Neural cell (in vitro differentiated cells): ENCODE measurements around the gene CRTC1. TPM values are rescaled to one million over a fixed set of nuclear protein-coding genes. Genes with fewer than 3 reads are reported as not detected.
A peak's percentile ranks its signal among the peaks of the same experiment; 100 is the strongest.

Experiments
- H2AFZ ChIP-seq: fragments of 200-600, 300-800 bp; sonication (generic), shearing (Covaris generic); 2 replicates; pipeline ENCODE4 v1.6.0; 2014; ENCODE audit warnings: low read depth, mild to moderate bottlenecking, antibody characterized with exemption, low read length, moderate library complexity
- H3F3A ChIP-seq: fragments of 200-600 bp; shearing (Covaris generic); 2 replicates; pipeline ENCODE4 v1.6.1; 2016; ENCODE audit warnings: mild to moderate bottlenecking, moderate library complexity, mixed read lengths, antibody characterized with exemption, low read length; ENCODE audit not compliant: insufficient read depth, poor library complexity, severe bottlenecking
- H3K27ac ChIP-seq: fragments of 200-600, 300-800 bp; sonication (generic), shearing (Covaris generic); 2 replicates; pipeline ENCODE4 v1.5.1; 2014; ENCODE audit warnings: mild to moderate bottlenecking, low read length, moderate library complexity
- H3K27me3 ChIP-seq: fragments of 300-800, 200-600 bp; sonication (generic), shearing (Covaris generic); 2 replicates; pipeline ENCODE4 v1.6.0; 2014; ENCODE audit warnings: mild to moderate bottlenecking, low read depth, low read length, moderate library complexity; ENCODE audit not compliant: insufficient read depth
- H3K36me3 ChIP-seq: fragments of 300-800, 200-600 bp; sonication (generic), shearing (Covaris generic); 2 replicates; pipeline ENCODE4 v1.5.1; 2014; ENCODE audit warnings: mild to moderate bottlenecking, antibody characterized with exemption, low read length, moderate library complexity; ENCODE audit not compliant: insufficient read depth
- H3K4me2 ChIP-seq: fragments of 300-800, 200-600 bp; sonication (generic), shearing (Covaris generic); 2 replicates; pipeline ENCODE4 v1.6.0; 2014; ENCODE audit warnings: mild to moderate bottlenecking, low read length
- H3K4me3 ChIP-seq: fragments of 300-800, 200-600 bp; sonication (generic), shearing (Covaris generic); 2 replicates; pipeline ENCODE4 v1.5.1; 2014; ENCODE audit warnings: mild to moderate bottlenecking, low read length, moderate library complexity
- H3K79me2 ChIP-seq: fragments of 200-600 bp; shearing (Covaris generic); replicated peaks from 2 replicates; pipeline ENCODE4 v1.6.0; 2014; ENCODE audit warnings: mild to moderate bottlenecking, low read length, moderate library complexity; ENCODE audit not compliant: insufficient read depth
- H3K9ac ChIP-seq: fragments of 300-800, 200-600 bp; sonication (generic), shearing (Covaris generic); 2 replicates; pipeline ENCODE4 v1.6.1; 2016; ENCODE audit warnings: mild to moderate bottlenecking, low read length, mixed read lengths
- H3K9me2 ChIP-seq: fragments of 200-600 bp; shearing (Covaris generic); 2 replicates; pipeline ENCODE4 v1.6.1; 2016; ENCODE audit warnings: mild to moderate bottlenecking, low read length, mixed read lengths; ENCODE audit not compliant: insufficient read depth
- H3K9me3 ChIP-seq: fragments of 200-600, 300-800 bp; sonication (generic), shearing (Covaris generic); 2 replicates; pipeline ENCODE4 v1.6.1; 2016; ENCODE audit warnings: mild to moderate bottlenecking, mixed run types, low read length, moderate library complexity, mixed read lengths
- H4K20me1 ChIP-seq: fragments of 200-600 bp; shearing (Covaris generic); 2 replicates; pipeline ENCODE4 v1.6.1; 2016; ENCODE audit warnings: mild to moderate bottlenecking, mixed run types; ENCODE audit not compliant: insufficient read depth
- CTCF ChIP-seq: fragments of 450-650 bp; IDR thresholded peaks from 2 replicates; pipeline ENCODE4 v1.5.1; 2014; ENCODE audit warnings: antibody characterized with exemption, mild to moderate bottlenecking, moderate library complexity; ENCODE audit not compliant: poor library complexity, severe bottlenecking
- EP300 ChIP-seq: fragments of 450-650 bp; conservative IDR thresholded peaks from 2 replicates; pipeline ENCODE4 v1.6.1; 2014; ENCODE audit warnings: antibody characterized with exemption, mild to moderate bottlenecking, moderate library complexity; ENCODE audit not compliant: poor library complexity, severe bottlenecking
- EZH2 ChIP-seq: fragments of 200-600, 300-800 bp; shearing (Covaris generic), sonication (generic); IDR thresholded peaks from 2 replicates; pipeline ENCODE4 v1.6.1; 2014; ENCODE audit warnings: antibody characterized with exemption, low read length, borderline replicate concordance, mild to moderate bottlenecking; ENCODE audit not compliant: insufficient read depth, poor library complexity, severe bottlenecking
- MXI1 ChIP-seq: fragments of 450-650 bp; conservative IDR thresholded peaks from 2 replicates; pipeline ENCODE4 v1.6.1; 2014; ENCODE audit warnings: antibody characterized with exemption, mild to moderate bottlenecking; ENCODE audit not compliant: poor library complexity, severe bottlenecking
- POLR2AphosphoS5 ChIP-seq: IDR thresholded peaks from 2 replicates; pipeline ENCODE4 v1.6.1; 2012
- RAD21 ChIP-seq: fragments of 450-650 bp; conservative IDR thresholded peaks from 2 replicates; pipeline ENCODE4 v1.6.1; 2014; ENCODE audit warnings: antibody characterized with exemption, mild to moderate bottlenecking, moderate library complexity
- REST ChIP-seq: IDR thresholded peaks from 2 replicates; pipeline ENCODE4 v1.6.1; 2012; ENCODE audit warnings: borderline replicate concordance
- SMC3 ChIP-seq: fragments of 450-650 bp; conservative IDR thresholded peaks from 2 replicates; pipeline ENCODE4 v1.6.1; 2014; ENCODE audit warnings: antibody characterized with exemption, mild to moderate bottlenecking, moderate library complexity; ENCODE audit not compliant: poor library complexity
- TAF1 ChIP-seq: IDR thresholded peaks from 2 replicates; pipeline ENCODE4 v1.6.1; 2012; ENCODE audit warnings: low read depth
- polyA plus RNA-seq: library from polyadenylated mRNA; depleted of rRNA; stranded (reverse); fragments of >200 nt; gene quantifications from 2 replicates; pipeline ENCODE4 v1.2.3, GENCODE V29; 2014

Gene CRTC1
- polyA plus RNA-seq, 1 donor from 2014 or later = 10.4 TPM

- Histone ChIP-seq H3K9me3 (no peaks in the 10 kb centered on the region), H3K9me2 (no peaks in the 10 kb centered on the region), H2AFZ (peak within 1 kb of the TSS; percentile 99), H3K27me3 (no peaks in the 10 kb centered on the region), H3F3A (no peaks in the 10 kb centered on the region), H3K9ac (peak within 1 kb of the TSS; percentile 83), H3K4me3 (peak within 1 kb of the TSS; percentile 90), H3K27ac (peak within 1 kb of the TSS; percentile 80), H4K20me1 (no peaks in the 10 kb centered on the region), H3K4me2 (peak within 1 kb of the TSS; percentile 70), H3K36me3 (no peaks in the 10 kb centered on the region), H3K79me2 (peaks cover 4% of the 10 kb centered on the region)
- no peak for TF ChIP-seq EZH2
- TF ChIP-seq SMC3 = peak; percentile 13
- TF ChIP-seq RAD21 = no peak
- TF ChIP-seq CTCF = no peak
- no peak for TF ChIP-seq MXI1
- TF ChIP-seq POLR2AphosphoS5 = peak; percentile 82
- TF ChIP-seq REST = peak; percentile 49
- no peak for TF ChIP-seq EP300
- TF ChIP-seq TAF1 = peak; percentile 44
Measured at GRCh38 chr19:18636969-18637629, 46.4 kb upstream of the CRTC1 start, which contains the start of gene KLHL26. Gene KLHL26, plus strand, starts transcription at chr19:18637028. Its CDS starts 27 bp downstream, at chr19:18637055.

- no peaks in the 10 kb centered on the region for H3K9me3 ChIP-seq
- peak overlapping the region; percentile 83 for H3K9ac ChIP-seq
- H3F3A ChIP-seq = no peaks in the 10 kb centered on the region
- no peak overlapping the region for H2AFZ ChIP-seq
- TF ChIP-seq EZH2 (no peak), EP300 (no peak), POLR2AphosphoS5 (no peak), CTCF (no peak), SMC3 (no peak), TAF1 (no peak), REST (no peak)
- no peaks in the 10 kb centered on the region for H3K36me3 ChIP-seq
- H3K9me2 ChIP-seq = no peaks in the 10 kb centered on the region
- H3K27me3 ChIP-seq = no peaks in the 10 kb centered on the region
- H3K27ac ChIP-seq = peak overlapping the region; percentile 70
- peak overlapping the region; percentile 90 for H3K4me3 ChIP-seq
- peak overlapping the region; percentile 48 for H3K4me2 ChIP-seq
- H3K79me2 ChIP-seq = peaks cover 4% of the 10 kb centered on the region
- no peaks in the 10 kb centered on the region for H4K20me1 ChIP-seq
Measured at GRCh38 chr19:18637673-18638630, 45.5 kb upstream of the CRTC1 start.
